Keratinocyte (primary cell): ENCODE measurements around the gene BRICD5.
A peak's percentile ranks its signal among the peaks of the same experiment; 100 is the strongest.

ENCODE experiments used
- CTCF ChIP-seq, 3 experiments: IDR thresholded peaks in 1 of 3; conservative IDR thresholded peaks in 1 of 3; optimal IDR thresholded peaks in 1 of 3; 2 replicates in 2 of 3; 3 replicates in 1 of 3; pipeline versions ENCODE3 to v1.5.1; 2011; ENCODE audit warnings: low read length in 3 of 3, mild to moderate bottlenecking in 3 of 3, moderate library complexity in 2 of 3, control low read depth in 1 of 3, inconsistent platforms in 1 of 3; ENCODE audit not compliant: insufficient read depth in 2 of 3; ENCODE audit errors: extremely low read depth in 1 of 3
- EZH2 ChIP-seq: IDR thresholded peaks from one replicate; pipeline ENCODE4 v1.6.1; 2012; ENCODE audit warnings: inconsistent platforms, mild to moderate bottlenecking, low read length, moderate library complexity

GRCh38 chr16:2236337-2237101 is 25.9 kb upstream of the BRICD5 start, which contains the start of gene DNASE1L2:
- peak in 1 of 3 experiments; percentile 10 for TF ChIP-seq CTCF (optimal IDR thresholded peaks at IDR 0.05 in 1 of 3, IDR thresholded peaks at IDR 0.05 in 1 of 3, conservative IDR thresholded peaks at IDR 0.05 in 1 of 3; ENCODE audit: extremely low read depth in 1 of 3, insufficient read depth in 2 of 3, low read length in 3 of 3)
- TF ChIP-seq EZH2, result peak; percentile 98
